NOMO-1 treated with dmso at 0.1 percent for 144 hours (cell line): Measurements from ENCODE around the gene ZNF880.
A peak's percentile ranks its signal among the peaks of the same experiment; 100 is the strongest.
"Not testable (repeated sequence)": the region's sequence is repeated elsewhere in the genome, so short reads cannot be mapped to it uniquely, and the experiment has no call there.

Experiments used
- DNase-seq: peaks from one replicate; lab custom pipeline; 2025; ENCODE audit not compliant: unreplicated experiment; lab: John Stamatoyannopoulos, UW

The ZNF880 gene

GRCh38 chr19:52369559-52370340 lies at the start of gene ZNF880:
Gene ZNF880 (plus strand): TSS chr19:52369923. CDS start chr19:52369966, 43 bp downstream.
- no peak for DNase-seq

- no peak for DNase-seq
These were observed 47.3 kb upstream of the ZNF880 start for GRCh38 chr19:52322429-52322828.

- no peak for DNase-seq
These were observed 38.0 kb upstream of the ZNF880 start for GRCh38 chr19:52331757-52332156.

DNA sequence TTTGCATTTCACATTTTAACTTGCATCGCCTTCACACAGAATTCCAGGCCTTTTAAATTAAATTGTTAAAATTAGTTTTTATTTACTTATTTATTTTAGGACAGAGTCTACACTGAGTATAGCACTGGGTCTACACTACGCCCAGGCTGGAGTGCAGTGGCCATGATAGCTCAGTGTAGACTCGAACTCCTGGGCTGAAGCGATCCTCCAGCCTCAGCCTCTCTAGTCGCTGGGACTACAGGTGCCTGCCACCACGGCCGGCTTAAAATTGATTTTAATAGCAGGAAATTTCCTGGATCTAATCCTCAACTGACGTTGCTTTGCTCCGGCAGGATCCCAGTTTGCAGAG lies 34.0 kb upstream of the ZNF880 start:
- DNase-seq: no peak

DNA sequence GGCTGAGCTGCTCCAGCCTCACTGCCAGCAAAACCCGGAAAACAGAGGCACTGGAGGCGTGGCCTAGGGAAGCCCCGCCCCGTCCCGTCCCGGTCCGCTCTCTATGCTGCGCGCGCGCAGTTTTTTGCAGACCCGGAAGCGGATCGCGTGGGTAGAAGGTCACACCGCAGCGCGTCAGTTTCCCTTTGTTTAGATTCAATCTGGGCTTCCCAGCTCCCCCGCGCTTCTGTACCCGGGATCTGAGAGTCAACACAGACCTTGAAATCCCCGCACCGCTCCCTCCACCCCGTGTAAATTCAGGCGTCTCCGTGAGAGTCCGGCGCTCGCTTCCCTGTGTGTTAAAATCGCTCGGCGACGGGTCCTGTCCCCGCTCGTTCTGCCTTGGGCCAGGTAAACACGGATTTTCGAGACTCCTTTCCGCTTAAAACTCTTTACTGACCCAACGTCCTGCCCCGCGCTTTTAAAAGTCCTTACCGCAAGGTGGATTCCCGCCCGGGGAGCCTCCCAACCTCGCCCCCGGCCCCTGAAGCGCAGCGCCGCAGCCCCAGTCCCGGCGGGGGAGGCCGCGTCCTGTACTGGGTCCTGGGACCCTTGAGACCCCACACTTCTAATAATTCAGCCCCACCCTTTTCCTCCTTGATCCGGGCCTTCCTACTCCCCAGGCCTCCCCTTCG lies 33.5 kb upstream of the ZNF880 start, which contains the start of gene ZNF610:
TSS of gene ZNF610 (plus strand) at position 127 of the 674 bp plus-strand sequence. CDS start 12,930 bp downstream, outside the sequence.
- DNase-seq: no peak

- DNase-seq: no peak
These were observed 32.8 kb upstream of the ZNF880 start for GRCh38 chr19:52336791-52337381.

GRCh38 chr19:52339022-52339421 lies 30.7 kb upstream of the ZNF880 start:
- not testable (repeated sequence) for DNase-seq

DNA sequence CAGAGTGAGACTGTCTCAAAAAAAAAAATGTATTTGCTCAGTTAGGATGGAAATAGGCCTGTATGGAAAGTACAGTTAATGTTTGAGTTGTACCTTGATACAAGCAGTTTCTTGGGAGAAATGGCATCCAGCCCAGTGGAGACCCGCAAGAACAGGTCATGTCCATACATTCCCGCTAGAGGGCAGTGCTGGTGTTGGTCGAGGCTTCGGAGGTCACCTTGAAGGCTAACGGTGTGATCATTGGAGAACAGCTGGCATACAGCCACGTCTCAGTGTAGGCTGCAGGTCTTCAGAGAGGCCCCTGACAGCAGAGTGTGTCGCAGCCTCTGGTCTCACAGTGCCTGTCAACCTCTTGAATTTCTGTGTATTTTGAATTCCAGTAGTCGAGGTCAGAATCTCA lies 26.2 kb upstream of the ZNF880 start:
- DNase-seq: no peak

DNA sequence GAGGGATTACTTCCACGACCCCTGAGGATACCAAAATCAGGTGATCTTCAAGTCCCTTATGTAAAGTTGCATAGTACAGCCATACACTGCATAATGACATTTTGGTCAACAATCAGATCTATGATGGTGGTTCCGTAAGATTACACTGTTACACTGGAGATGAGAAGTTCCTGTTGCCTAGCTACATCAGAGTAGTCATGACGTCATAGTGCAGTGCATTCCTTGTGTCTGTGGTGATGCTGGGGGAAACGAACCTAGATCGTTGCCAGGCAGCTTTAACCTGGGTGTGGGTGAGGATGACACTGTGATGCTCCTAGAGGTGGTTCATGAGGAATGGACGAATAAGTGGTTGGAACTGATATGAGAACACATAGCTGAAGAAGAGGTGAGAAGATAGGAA lies 24.6 kb upstream of the ZNF880 start:
- DNase-seq: no peak

DNA sequence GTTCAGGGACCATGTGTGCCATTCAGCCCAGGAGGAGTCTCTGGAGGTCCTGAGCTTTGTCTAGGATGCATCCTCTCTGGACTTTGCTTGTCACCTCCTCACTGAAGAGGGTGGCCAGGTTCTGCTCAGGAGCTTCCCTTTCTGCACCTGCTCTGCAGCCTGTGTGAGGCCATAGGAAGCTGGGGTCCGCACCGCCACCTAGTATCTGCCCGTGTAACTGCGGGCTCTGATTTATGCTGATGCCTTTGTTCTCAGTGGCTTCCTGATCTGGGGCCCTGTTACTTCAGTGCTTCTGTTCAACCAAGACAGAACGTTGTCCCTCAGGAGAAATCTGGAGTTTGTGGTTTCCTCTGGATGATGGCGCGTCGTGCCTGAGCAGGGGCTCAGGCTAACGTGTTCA lies 18.2 kb upstream of the ZNF880 start:
- DNase-seq: no peak

DNA sequence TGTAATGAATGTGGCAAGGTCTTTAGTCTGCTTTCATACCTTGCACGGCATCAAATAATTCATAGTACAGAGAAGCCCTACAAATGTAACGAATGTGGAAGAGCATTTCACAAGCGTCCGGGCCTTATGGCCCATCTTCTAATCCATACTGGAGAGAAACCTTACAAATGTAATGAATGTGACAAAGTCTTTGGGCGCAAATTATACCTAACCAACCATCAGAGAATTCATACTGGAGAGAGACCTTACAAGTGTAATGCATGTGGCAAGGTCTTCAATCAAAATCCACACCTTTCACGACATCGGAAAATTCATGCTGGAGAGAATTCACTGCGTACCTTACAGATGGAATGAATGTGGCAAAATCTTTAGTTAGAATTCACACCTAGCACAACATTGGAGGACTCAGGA lies 3.3 kb upstream of the ZNF880 start:
- no peak for DNase-seq

DNA sequence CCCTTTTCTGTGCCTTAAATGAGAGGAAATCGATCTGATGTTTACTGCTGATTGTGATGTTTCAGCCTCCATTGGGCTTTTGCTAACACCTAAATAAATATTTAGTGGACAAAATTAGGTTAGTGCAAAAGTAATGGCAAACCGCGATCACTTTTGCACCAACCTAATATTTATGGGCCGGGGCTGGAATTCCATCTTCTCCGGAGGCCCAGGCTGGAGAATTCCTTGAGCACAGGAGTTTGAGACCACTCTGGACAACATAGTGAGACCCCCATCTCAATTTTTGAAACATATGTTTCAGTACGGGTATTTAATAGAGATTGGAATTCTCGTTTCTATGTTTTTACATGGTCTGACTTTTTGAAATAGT lies 603 bp downstream of the ZNF880 start:
- no peak for DNase-seq

- DNase-seq: no peak
These were observed 21.4 kb downstream of the ZNF880 start for GRCh38 chr19:52391135-52391534.

DNA sequence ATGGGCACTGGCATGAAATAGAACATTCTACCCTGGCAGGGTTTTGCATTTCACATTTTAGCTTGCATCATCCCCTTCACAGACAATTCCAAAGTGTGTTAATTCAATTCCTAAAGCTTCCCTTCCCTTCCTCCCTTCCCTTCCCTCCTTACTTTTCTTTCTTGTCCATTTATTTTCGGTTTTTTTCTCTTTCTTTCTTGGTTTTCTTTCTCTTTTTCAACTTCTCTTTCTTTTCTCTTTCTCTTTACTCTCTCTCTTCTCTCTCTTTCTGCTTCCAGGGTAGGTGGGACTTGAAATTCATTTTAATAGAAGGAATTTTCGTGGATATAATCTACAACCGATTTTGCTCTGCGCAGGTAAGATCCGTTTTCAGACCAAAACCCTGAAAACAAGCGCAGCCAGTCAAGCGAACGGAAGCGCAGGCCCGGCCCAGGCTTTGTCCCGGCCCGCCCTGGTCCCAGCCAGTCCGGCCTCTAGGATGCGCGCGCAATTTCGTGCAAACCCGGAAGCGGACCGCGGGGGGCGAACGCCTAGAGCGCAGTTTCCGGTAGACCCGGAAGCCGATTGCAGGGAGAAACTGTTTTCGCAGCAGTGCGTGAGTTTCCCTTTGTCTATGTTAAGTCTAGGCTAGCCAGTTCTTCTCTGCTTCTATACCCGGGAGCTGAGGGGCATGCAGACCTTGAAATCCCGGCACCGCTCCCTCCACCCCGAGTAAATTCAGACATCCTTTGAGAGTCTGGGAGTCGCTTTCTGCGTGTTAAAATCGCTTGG lies 27.8 kb downstream of the ZNF880 start, which contains the start of gene ZNF528:
TSS of gene ZNF528 (plus strand) at position 540 of the 771 bp plus-strand sequence. CDS start 4,165 bp downstream, outside the sequence.
- DNase-seq: peak; percentile 7

DNA sequence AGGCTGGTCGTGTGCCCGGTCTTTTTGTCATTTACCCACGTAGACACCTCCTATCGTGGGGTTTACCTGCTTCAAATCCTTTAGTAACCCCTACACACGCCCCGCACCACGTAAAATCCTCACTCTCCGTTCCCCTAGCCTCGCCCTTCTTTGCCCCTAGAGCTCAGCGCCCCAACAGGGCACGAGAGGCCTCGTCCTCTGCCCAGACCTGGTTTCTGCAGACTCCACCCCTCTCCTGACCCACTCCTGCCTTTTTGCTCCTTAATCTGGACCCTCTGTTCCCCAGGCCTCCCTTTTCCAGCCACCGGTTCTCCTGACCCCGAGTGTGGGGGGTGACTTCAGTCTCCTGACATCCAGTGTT lies 28.3 kb downstream of the ZNF880 start:
- DNase-seq: no peak

DNA sequence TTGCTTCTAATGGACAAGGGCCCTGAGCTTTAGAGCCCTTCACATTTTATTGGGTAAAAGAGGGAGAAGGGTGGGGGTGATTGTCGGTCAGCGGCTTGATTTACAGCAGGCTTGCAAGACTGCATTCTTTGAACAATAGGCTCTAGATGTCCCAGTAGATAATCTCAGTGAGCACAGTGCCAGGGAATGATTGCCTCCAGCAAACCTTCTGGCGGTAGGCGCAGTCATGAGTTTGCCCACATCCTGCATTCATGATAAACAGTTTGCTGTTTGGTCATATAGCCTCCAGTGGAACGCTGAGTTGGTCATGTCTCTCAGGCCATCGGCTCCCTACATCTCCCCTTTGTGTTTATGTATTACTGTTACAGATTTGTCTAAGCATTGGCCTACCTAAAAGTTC lies 40.6 kb downstream of the ZNF880 start:
- no peak for DNase-seq

GRCh38 chr19:52415711-52416110 lies 46.0 kb downstream of the ZNF880 start:
- DNase-seq: no peak

GRCh38 chr19:52428937-52429336 lies 59.2 kb downstream of the ZNF880 start, which contains the start of gene ZNF534:
Gene ZNF534 (plus strand): TSS chr19:52429148. CDS start chr19:52431475, 2,327 bp downstream.
- DNase-seq: no peak
